Body of pancreas (tissue), 4 donors: ENCODE measurements around the gene ZNF771. TPM values are rescaled to one million over a fixed set of nuclear protein-coding genes. Genes with fewer than 3 reads are reported as not detected.
A peak's percentile ranks its signal among the peaks of the same experiment; 100 is the strongest.

Experiments used
- ATAC-seq: fragments of 150-250 bp; one replicate; pipeline ENCODE4 v1.9.1; 2016
- DNase-seq, 4 donors: peaks; one replicate each; pipeline ENCODE4 v3.0.0-alpha.2; 2019
- H3K27ac ChIP-seq, 4 donors: fragments of 200-600 bp; sonication (generic); 1 replicate in 3 of 4; 2 replicates in 1 of 4; pipeline versions ENCODE4 v1.5.1 to v1.6.1; 2016 to 2019; ENCODE audit warnings: mild to moderate bottlenecking in 1 of 4, mixed read lengths in 1 of 4, moderate library complexity in 1 of 4
- H3K27me3 ChIP-seq, 2 donors: fragments of 200-600 bp; sonication (generic); one replicate each; pipeline ENCODE4 v1.6.0; 2016; ENCODE audit warnings: mild to moderate bottlenecking in 1 of 2
- H3K36me3 ChIP-seq, 2 donors: fragments of 200-600 bp; sonication (generic); replicated peaks in 1 of 2; 2 replicates each; pipeline ENCODE4 v1.5.1; 2016; ENCODE audit warnings: low read depth in 2 of 2; ENCODE audit not compliant: insufficient read depth in 1 of 2
- H3K4me1 ChIP-seq: fragments of 200-600 bp; sonication (generic); one replicate; pipeline ENCODE4 v1.6.0; 2016
- H3K4me3 ChIP-seq, 2 donors: fragments of 200-600 bp; sonication (generic); 1 replicate in 1 of 2; 2 replicates in 1 of 2; pipeline ENCODE4 v1.5.1; 2016 to 2019
- H3K9me3 ChIP-seq, 3 donors: fragments of 200-600 bp; sonication (generic); 1 replicate in 2 of 3; 2 replicates in 1 of 3; pipeline ENCODE4 v1.5.1; 2016
- CTCF ChIP-seq, 7 experiments: fragments of 450-650 bp in 4 of 7; fragments of 200-600 bp in 3 of 7; sonication (generic) in 3 of 7; IDR thresholded peaks; one replicate each; pipeline ENCODE4 v1.5.1; 2016 to 2019; ENCODE audit warnings: antibody characterized with exemption in 7 of 7
- POLR2A ChIP-seq, 3 donors: fragments of 450-650 bp; IDR thresholded peaks; one replicate each; pipeline ENCODE4 v1.6.1; 2016; ENCODE audit warnings: antibody characterized with exemption in 3 of 3, mild to moderate bottlenecking in 2 of 3
- WGBS, 2 donors: methylation state at CpG; one replicate each; pipeline ENCODE4 v1.1.5; 2017; 5-methylcytosine and 5-hydroxymethylcytosine counted together
- intact Hi-C: fragments of 100-400 bp; cut with DNase I; formaldehyde crosslinking; loops from one replicate; pipeline ENCODE4 v1.15.1; 2023
- total RNA-seq, 2 donors: library from RNA; depleted of rRNA; stranded (reverse); fragments of >200 nt; gene quantifications; one replicate each; pipeline ENCODE4 v1.1.0, GENCODE V29; 2016

The ZNF771 gene
- total RNA-seq, 2 donors from 2014 or later = 16.6 to 18.8 TPM

- TF ChIP-seq CTCF (IDR thresholded peaks at IDR 0.05) = no peak
- Histone ChIP-seq H3K4me1 (peaks cover 45% of the 10 kb centered on the region), H3K9me3 (no peaks in the 10 kb centered on the region), H3K27ac (peak overlapping the region; percentile 76 to 86 (median 84)), H3K4me3 (no peak overlapping the region), H3K27me3 (no peaks in the 10 kb centered on the region), H3K36me3 (no peaks in the 10 kb centered on the region)
- WGBS, 2 donors = 44 to 51% methylated on average over 5 of the region's 5 CpGs
- ATAC-seq (peak; percentile 24), DNase-seq (peak; percentile 56 to 78 (median 72))
- intact Hi-C loops = no loop called here
Observed at GRCh38 chr16:30414159-30414558, 6.8 kb downstream of the ZNF771 start.

GRCh38 chr16:30416047-30416603 lies 8.7 kb downstream of the ZNF771 start:
- 81 to 86% methylated on average over 4 of the region's 4 CpGs for WGBS, 2 donors
- H3K4me1 ChIP-seq = peaks cover 35% of the 10 kb centered on the region
- ATAC-seq = no peak
- H3K4me3 ChIP-seq = no peak overlapping the region
- TF ChIP-seq CTCF (IDR thresholded peaks at IDR 0.05) (no peak), POLR2A (IDR thresholded peaks at IDR 0.05) (no peak)
- no peak overlapping the region for H3K27ac ChIP-seq
- intact Hi-C loops = no loop called here
- H3K27me3 ChIP-seq = no peaks in the 10 kb centered on the region
- H3K36me3 ChIP-seq = no peaks in the 10 kb centered on the region
- no peaks in the 10 kb centered on the region for H3K9me3 ChIP-seq
- no peak for DNase-seq

- DNase-seq (peak in 2 of 4 donors; percentile 17 to 29), ATAC-seq (no peak)
- Histone ChIP-seq H3K27me3 (no peaks in the 10 kb centered on the region), H3K27ac (peak overlapping the region; percentile 77 to 93 (median 88)), H3K4me3 (peak overlapping the region; percentile 18 to 23), H3K4me1 (peaks cover 35% of the 10 kb centered on the region), H3K36me3 (no peaks in the 10 kb centered on the region), H3K9me3 (no peaks in the 10 kb centered on the region)
- intact Hi-C loops = no loop called here
- WGBS, 2 donors = 57 to 72% methylated on average over 16 to 18 of the region's 18 CpGs
- TF ChIP-seq CTCF (IDR thresholded peaks at IDR 0.05) (no peak), POLR2A (IDR thresholded peaks at IDR 0.05) (no peak)
Observed at GRCh38 chr16:30416624-30417528, 9.5 kb downstream of the ZNF771 start.

- DNase-seq (peak; percentile 89 to 92 (median 92)), ATAC-seq (peak; percentile 89)
- H3K4me3 ChIP-seq = peak overlapping the region; percentile 18 to 23
- H3K4me1 ChIP-seq = peaks cover 31% of the 10 kb centered on the region
- WGBS, 2 donors = 1% methylated on average over 110 of the region's 140 CpGs; no CpG with 5 or more reads in 1 of the 2 donors
- no peaks in the 10 kb centered on the region for H3K27me3 ChIP-seq
- TF ChIP-seq POLR2A (IDR thresholded peaks at IDR 0.05) = peak; percentile 72 to 76 (median 76)
- TF ChIP-seq CTCF (IDR thresholded peaks at IDR 0.05) = peak in 5 of 7 experiments; percentile 26 to 60 (median 45)
- intact Hi-C loops = no loop called here
- H3K36me3 ChIP-seq = peaks cover 0 to under 1% of the 10 kb centered on the region in 2 donors
- peak overlapping the region; percentile 77 to 93 (median 88) for H3K27ac ChIP-seq
- H3K9me3 ChIP-seq = no peaks in the 10 kb centered on the region
Observed at GRCh38 chr16:30417529-30418349, 10.3 kb downstream of the ZNF771 start.
